ENCODE measurements around the gene GLE1.

The GLE1 gene

DNA sequence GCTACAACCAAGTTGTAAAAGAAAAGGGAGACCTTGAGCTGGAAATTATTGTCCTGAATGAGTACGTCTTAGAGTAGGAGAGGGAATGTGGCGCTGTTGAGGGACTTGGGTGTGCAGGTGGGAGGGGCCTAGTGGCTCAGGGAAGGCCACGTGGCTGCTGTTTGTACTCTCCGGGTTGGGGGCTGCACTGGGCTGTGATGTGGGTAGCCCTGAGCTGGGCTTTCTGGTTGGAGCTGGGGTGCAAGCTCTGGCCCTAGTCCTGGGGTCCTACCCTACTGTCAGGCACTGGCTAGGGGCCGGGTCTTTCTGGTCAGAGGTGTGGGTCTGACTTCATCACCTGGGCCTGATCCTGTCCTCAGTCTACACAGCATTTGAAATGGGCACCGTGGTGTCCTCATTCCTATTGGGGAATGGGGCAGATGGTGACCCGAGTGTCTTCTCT, 19.1 kb upstream of the GLE1 start:
- POLR2A ChIA-PET = interaction anchor here (0.8 kb wide), 1 partner anchor 66 kb away, joined by 4 read pairs; the partner anchor contains the start of gene SPTAN1
- Histone ChIP-seq H3K4me1 (ENCODE audit: control insufficient read depth, insufficient read depth, low read length) (no peaks in the 10 kb centered on the region), H3K9me3 (ENCODE audit: control insufficient read depth, insufficient read depth, low read depth, low read length) (no peaks in the 10 kb centered on the region), H3K27ac (ENCODE audit: extremely low read depth, low read depth, low read length) (no peak overlapping the region), H3K4me3 (ENCODE audit: low read depth, low read length) (no peak overlapping the region), H3K36me3 (ENCODE audit: control insufficient read depth in 2 of 2, insufficient read depth in 1 of 2, low read length in 2 of 2) (peaks cover 27 to 93% of the 10 kb centered on the region in 2 experiments)
- TF ChIP-seq ZNF585B (tag by site-specific recombination; IDR thresholded peaks at IDR 0.05) (no peak), WT1 (tag by site-specific recombination; IDR thresholded peaks at IDR 0.05) (no peak), TSHZ1 (tag by site-specific recombination; IDR thresholded peaks at IDR 0.05; ENCODE audit: borderline replicate concordance) (no peak), ZNF354C (tag by site-specific recombination; IDR thresholded peaks at IDR 0.05; ENCODE audit: borderline replicate concordance, low read depth) (no peak), ZNF596 (tag by site-specific recombination; IDR thresholded peaks at IDR 0.05) (no peak), ZNF184 (tag by site-specific recombination; IDR thresholded peaks at IDR 0.05) (no peak), GLIS2 (tag by site-specific recombination; IDR thresholded peaks at IDR 0.05) (no peak), PRDM10 (tag by site-specific recombination; IDR thresholded peaks at IDR 0.05) (no peak), ZNF311 (tag by site-specific recombination; IDR thresholded peaks at IDR 0.05; ENCODE audit: borderline replicate concordance) (no peak), TCF7L2 (IDR thresholded peaks at IDR 0.05; ENCODE audit: borderline replicate concordance, low read depth, low read length) (no peak), ZNF555 (tag by site-specific recombination; conservative IDR thresholded peaks at IDR 0.05) (no peak), ZNF23 (tag by site-specific recombination; IDR thresholded peaks at IDR 0.05; ENCODE audit: borderline replicate concordance) (no peak), ZBTB10 (tag by site-specific recombination; IDR thresholded peaks at IDR 0.05) (no peak), ZNF433 (tag by site-specific recombination; IDR thresholded peaks at IDR 0.05; ENCODE audit: low read depth) (no peak), YY2 (tag by site-specific recombination; IDR thresholded peaks at IDR 0.05) (no peak)
- TF ChIP-seq, protein P1, sequence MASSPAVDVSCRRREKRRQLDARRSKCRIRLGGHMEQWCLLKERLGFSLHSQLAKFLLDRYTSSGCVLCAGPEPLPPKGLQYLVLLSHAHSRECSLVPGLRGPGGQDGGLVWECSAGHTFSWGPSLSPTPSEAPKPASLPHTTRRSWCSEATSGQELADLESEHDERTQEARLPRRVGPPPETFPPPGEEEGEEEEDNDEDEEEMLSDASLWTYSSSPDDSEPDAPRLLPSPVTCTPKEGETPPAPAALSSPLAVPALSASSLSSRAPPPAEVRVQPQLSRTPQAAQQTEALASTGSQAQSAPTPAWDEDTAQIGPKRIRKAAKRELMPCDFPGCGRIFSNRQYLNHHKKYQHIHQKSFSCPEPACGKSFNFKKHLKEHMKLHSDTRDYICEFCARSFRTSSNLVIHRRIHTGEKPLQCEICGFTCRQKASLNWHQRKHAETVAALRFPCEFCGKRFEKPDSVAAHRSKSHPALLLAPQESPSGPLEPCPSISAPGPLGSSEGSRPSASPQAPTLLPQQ (tag by site-specific recombination; IDR thresholded peaks at IDR 0.05) = no peak
- CTCF ChIA-PET = interaction anchor here (1.2 to 1.5 kb wide), 2 partner anchors 10 to 47 kb away, joined by 3 to 5 read pairs; no protein-coding TSS in a partner anchor

All from HEK293 (cell line).